Endothelial cell of umbilical vein (primary cell): ENCODE results near the gene NBEAL2. TPM values are rescaled to one million over a fixed set of nuclear protein-coding genes. Genes with fewer than 3 reads are reported as not detected.
A peak's percentile ranks its signal among the peaks of the same experiment; 100 is the strongest.

Experiments
- BruUV-seq: library from RNA; stranded (reverse); fragments of 400-500 nt; replicated peaks from 2 replicates; lab custom pipeline; 2021; lab: Mats Ljungman, UMichigan
- CTCF ChIA-PET: fragments of 300-600, 350-600 bp; sonication (Branson Sonifier 250); formaldehyde crosslinking; loops from one replicate; lab custom pipeline; 2021; ENCODE audit warnings: antibody characterized with exemption, inconsistent platforms; lab: Charles Lee
- POLR2A ChIA-PET: fragments of 300-600, 350-600 bp; sonication (Branson Sonifier 250); formaldehyde crosslinking; loops from one replicate; lab custom pipeline; 2021; ENCODE audit warnings: antibody characterized with exemption, inconsistent platforms; lab: Charles Lee
- DNase-seq: peaks from one replicate; pipeline ENCODE4 v3.0.0-alpha.2; 2011; ENCODE audit warnings: low read depth, low spot score
- FAIRE-seq: peaks from 2 replicates; lab custom pipeline; 2011; peaks lifted over from hg19 to GRCh38; lab: Jason Lieb, UNC
- H2AFZ ChIP-seq: 2 replicates; pipeline ENCODE4 v1.6.0; 2012; ENCODE audit warnings: low read depth, low read length, control low read depth, inconsistent platforms
- H3K27ac ChIP-seq: 2 replicates; pipeline ENCODE4 v1.5.1; 2011; ENCODE audit warnings: low read depth, mild to moderate bottlenecking, control low read depth, low read length, moderate library complexity; ENCODE audit not compliant: insufficient read depth
- H3K27me3 ChIP-seq, 2 experiments: 2 replicates each; pipeline versions ENCODE4 v1.6.0 to v1.6.1; 2011; ENCODE audit warnings: low read length in 2 of 2, mixed read lengths in 1 of 2; ENCODE audit not compliant: control insufficient read depth in 2 of 2, insufficient read depth in 2 of 2
- H3K36me3 ChIP-seq, 2 experiments: 2 replicates in 1 of 2; 3 replicates in 1 of 2; pipeline ENCODE4 v1.5.1; 2011; ENCODE audit warnings: low read length in 2 of 2, mild to moderate bottlenecking in 1 of 2, moderate library complexity in 1 of 2; ENCODE audit not compliant: control insufficient read depth in 2 of 2, insufficient read depth in 2 of 2; ENCODE audit errors: extremely low read depth in 1 of 2
- H3K4me1 ChIP-seq: 3 replicates; pipeline ENCODE4 v1.5.1; 2011; ENCODE audit warnings: mild to moderate bottlenecking, low read length; ENCODE audit not compliant: control insufficient read depth, insufficient read depth; ENCODE audit errors: extremely low read depth
- H3K4me2 ChIP-seq: 2 replicates; pipeline ENCODE4 v1.6.1; 2011; ENCODE audit warnings: low read length, control low read depth, mixed read lengths; ENCODE audit not compliant: insufficient read depth
- H3K4me3 ChIP-seq, 3 experiments: fragments of 200-600 bp in 1 of 3; sonication (generic), shearing (Covaris generic) in 1 of 3; replicated peaks in 1 of 3; 2 replicates each; pipeline ENCODE4 v1.5.1; 2011 to 2016; ENCODE audit warnings: control low read depth in 3 of 3, low read length in 3 of 3, mild to moderate bottlenecking in 2 of 3, inconsistent platforms in 1 of 3, low read depth in 1 of 3, moderate library complexity in 1 of 3; ENCODE audit not compliant: insufficient read depth in 1 of 3
- H3K79me2 ChIP-seq: 2 replicates; pipeline ENCODE4 v1.6.0; 2012; ENCODE audit warnings: low read length, inconsistent platforms; ENCODE audit not compliant: control insufficient read depth, insufficient read depth
- H3K9ac ChIP-seq: replicated peaks from 2 replicates; pipeline ENCODE3; 2011; ENCODE audit warnings: low read length, control low read depth; ENCODE audit not compliant: insufficient read depth; ENCODE audit errors: extremely low read depth
- H3K9me1 ChIP-seq: replicated peaks from 3 replicates; pipeline ENCODE4 v1.6.0; 2011; ENCODE audit warnings: mild to moderate bottlenecking, low read length; ENCODE audit not compliant: control insufficient read depth, insufficient read depth; ENCODE audit errors: extremely low read depth
- H3K9me3 ChIP-seq: replicated peaks from 2 replicates; pipeline ENCODE4 v1.5.1; 2012; ENCODE audit warnings: low read length, inconsistent platforms; ENCODE audit not compliant: control insufficient read depth, insufficient read depth
- H4K20me1 ChIP-seq: replicated peaks from 2 replicates; pipeline ENCODE3; 2011; ENCODE audit warnings: mild to moderate bottlenecking, low read length; ENCODE audit not compliant: control insufficient read depth, insufficient read depth; ENCODE audit errors: extremely low read depth
- EZH2 ChIP-seq: IDR thresholded peaks from 2 replicates; pipeline ENCODE4 v1.6.1; 2012; ENCODE audit warnings: borderline replicate concordance, low read depth, mild to moderate bottlenecking, moderate library complexity, low read length, inconsistent platforms; ENCODE audit not compliant: severe bottlenecking
- FOS ChIP-seq: IDR thresholded peaks from 2 replicates; pipeline ENCODE4 v1.6.1; 2011; ENCODE audit warnings: mild to moderate bottlenecking, low read length, moderate library complexity, borderline replicate concordance; ENCODE audit not compliant: insufficient read depth
- GATA2 ChIP-seq: IDR thresholded peaks from 2 replicates; pipeline ENCODE4 v1.7.0; 2011; ENCODE audit warnings: low read depth, mild to moderate bottlenecking, moderate library complexity, mixed read lengths, low read length; ENCODE audit not compliant: insufficient read length, insufficient read depth
- JUN ChIP-seq: IDR thresholded peaks from 2 replicates; pipeline ENCODE4 v1.6.1; 2011; ENCODE audit warnings: borderline replicate concordance, low read depth; ENCODE audit not compliant: insufficient read length, insufficient read depth
- MYC ChIP-seq: IDR thresholded peaks from one replicate; pipeline ENCODE4 v1.6.1; 2011; ENCODE audit warnings: mild to moderate bottlenecking, low read depth, low read length
- POLR2A ChIP-seq: IDR thresholded peaks from 2 replicates; pipeline ENCODE4 v1.6.1; 2012; ENCODE audit warnings: low read depth, mild to moderate bottlenecking, control low read depth, low read length
- POLR2AphosphoS5 ChIP-seq: IDR thresholded peaks from 2 replicates; pipeline ENCODE4 v1.6.1; 2012; ENCODE audit warnings: low read depth, mild to moderate bottlenecking, control low read depth, low read length, moderate library complexity; ENCODE audit not compliant: insufficient read depth
- dilution Hi-C: fragments of 300-500 bp; cut with MboI; formaldehyde crosslinking; loops from one replicate; pipeline ENCODE4 v1.15.0; 2019; ENCODE audit warnings: low sequenced_read_pairs; ENCODE audit not compliant: extremely low pct_ligation_motif_present
- intact Hi-C: fragments of 100-400 bp; cut with micrococcal nuclease; formaldehyde crosslinking; loops from one replicate; pipeline ENCODE4 v1.10.0; 2022
- polyA plus RNA-seq, 4 experiments: library from polyadenylated mRNA; depleted of rRNA in 3 of 4; stranded (reverse) in 3 of 4; unstranded in 1 of 4; fragments of >200 nt; gene quantifications; 2 replicates each; pipeline versions ENCODE4 v1.2.1 to v1.2.3, GENCODE V29; 2011 to 2012; ENCODE audit warnings: missing spikeins in 1 of 4
- total RNA-seq: library from RNA; stranded (reverse); gene quantifications from 2 replicates; pipeline ENCODE4 v1.2.3, GENCODE V29; 2021
- TF ChIP-seq, protein P1 (sequence below), 2 donors: IDR thresholded peaks; 1 replicate in 1 of 2; 2 replicates in 1 of 2; pipeline ENCODE4 v1.5.1; 2011; ENCODE audit warnings: low read length in 2 of 2, mild to moderate bottlenecking in 2 of 2, moderate library complexity in 2 of 2, control low read depth in 1 of 2, inconsistent platforms in 1 of 2, low read depth in 1 of 2; ENCODE audit not compliant: insufficient read depth in 1 of 2; ENCODE audit errors: extremely low read depth in 1 of 2
- TF ChIP-seq, protein P2 (sequence below): IDR thresholded peaks from 2 replicates; pipeline ENCODE4 v1.6.1; 2011; ENCODE audit not compliant: insufficient read depth, insufficient read length

The NBEAL2 gene
- total and polyA plus RNA-seq, 2 donors (not counting 3 experiments of a cell fraction or from before 2014, with no cell fraction given), result 48.0 to 84.7 TPM

DNA sequence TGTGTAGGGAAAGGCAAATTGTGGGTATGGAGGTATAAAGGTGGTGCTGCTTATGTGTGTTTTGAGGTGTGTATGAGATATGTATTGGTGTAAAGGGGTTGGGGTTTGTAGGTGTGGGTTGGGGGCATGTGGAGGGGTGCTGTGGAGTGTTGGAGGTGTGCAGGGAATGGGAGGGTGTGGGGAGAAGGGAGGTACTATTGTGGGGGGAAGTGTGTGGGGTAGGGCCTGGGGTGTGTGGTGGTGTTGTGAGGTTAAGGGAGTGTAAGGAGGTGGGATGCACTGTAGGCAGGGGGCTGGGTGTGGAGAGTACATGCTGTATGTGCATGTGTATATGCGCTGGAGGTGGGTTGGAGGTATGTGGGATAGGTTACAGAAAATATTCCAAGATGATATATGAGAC lies 18.6 kb upstream of the NBEAL2 start:
- Histone ChIP-seq H2AFZ (no peak overlapping the region), H4K20me1 (no peaks in the 10 kb centered on the region), H3K9me3 (no peaks in the 10 kb centered on the region), H3K9me1 (no peaks in the 10 kb centered on the region), H3K27ac (peak overlapping the region; percentile 82), H3K4me2 (peak overlapping the region; percentile 64), H3K9ac (peak overlapping the region; percentile 58), H3K79me2 (peaks cover 78% of the 10 kb centered on the region), H3K36me3 (no peaks in the 10 kb centered on the region), H3K4me3 (peak overlapping the region in 2 of 3 experiments; percentile 0 to 40), H3K4me1 (peaks cover 33% of the 10 kb centered on the region), H3K27me3 (no peaks in the 10 kb centered on the region)
- no peak for DNase-seq
- intact Hi-C loops (loop anchor here (1.0 kb wide), 3 partner anchors 14 to 26 kb away; partner anchors contain the start of gene CCDC12), dilution Hi-C loops (no loop called here)
- no TSS peak for BruUV-seq
- ChIA-PET CTCF (interaction anchor here (0.6 to 3.9 kb wide), 7 partner anchors 9 to 322 kb away, joined by 3 to 25 read pairs (median 3); partner anchors contain the start of genes KIF9 and KLHL18), POLR2A (interaction anchor here (0.6 to 1.0 kb wide), 3 partner anchors 9 to 16 kb away, joined by 3 to 4 read pairs (median 3); partner anchors contain the start of gene CCDC12)
- no peak for FAIRE-seq
- TF ChIP-seq EZH2 (no peak), POLR2A (no peak), JUN (no peak), MYC (no peak), GATA2 (no peak), FOS (no peak), POLR2AphosphoS5 (no peak)
- TF ChIP-seq, protein P1, sequence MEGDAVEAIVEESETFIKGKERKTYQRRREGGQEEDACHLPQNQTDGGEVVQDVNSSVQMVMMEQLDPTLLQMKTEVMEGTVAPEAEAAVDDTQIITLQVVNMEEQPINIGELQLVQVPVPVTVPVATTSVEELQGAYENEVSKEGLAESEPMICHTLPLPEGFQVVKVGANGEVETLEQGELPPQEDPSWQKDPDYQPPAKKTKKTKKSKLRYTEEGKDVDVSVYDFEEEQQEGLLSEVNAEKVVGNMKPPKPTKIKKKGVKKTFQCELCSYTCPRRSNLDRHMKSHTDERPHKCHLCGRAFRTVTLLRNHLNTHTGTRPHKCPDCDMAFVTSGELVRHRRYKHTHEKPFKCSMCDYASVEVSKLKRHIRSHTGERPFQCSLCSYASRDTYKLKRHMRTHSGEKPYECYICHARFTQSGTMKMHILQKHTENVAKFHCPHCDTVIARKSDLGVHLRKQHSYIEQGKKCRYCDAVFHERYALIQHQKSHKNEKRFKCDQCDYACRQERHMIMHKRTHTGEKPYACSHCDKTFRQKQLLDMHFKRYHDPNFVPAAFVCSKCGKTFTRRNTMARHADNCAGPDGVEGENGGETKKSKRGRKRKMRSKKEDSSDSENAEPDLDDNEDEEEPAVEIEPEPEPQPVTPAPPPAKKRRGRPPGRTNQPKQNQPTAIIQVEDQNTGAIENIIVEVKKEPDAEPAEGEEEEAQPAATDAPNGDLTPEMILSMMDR (IDR thresholded peaks at IDR 0.05; ENCODE audit: extremely low read depth in 1 of 2, insufficient read depth in 1 of 2, low read depth in 1 of 2, low read length in 2 of 2), result no peak
- TF ChIP-seq, protein P2, sequence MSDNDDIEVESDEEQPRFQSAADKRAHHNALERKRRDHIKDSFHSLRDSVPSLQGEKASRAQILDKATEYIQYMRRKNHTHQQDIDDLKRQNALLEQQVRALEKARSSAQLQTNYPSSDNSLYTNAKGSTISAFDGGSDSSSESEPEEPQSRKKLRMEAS, result no peak
